ENCODE measurements around the gene MORN3. TPM values are rescaled to one million over a fixed set of nuclear protein-coding genes. Genes with fewer than 3 reads are reported as not detected.

Gene MORN3
- total and polyA plus RNA-seq, 2 of the 8 experiments (the other 6 are each of a cell fraction or from before 2014, with no cell fraction given) = 0.39 to 0.93 TPM

- Histone ChIP-seq H2BK120ac (replicated peaks; ENCODE audit: low read depth, low read length) (no peak overlapping the region), H3K14ac (ENCODE audit: insufficient read length) (no peak overlapping the region), H3K79me2 (ENCODE audit: control insufficient read depth in 1 of 2, insufficient read depth in 2 of 2, low read length in 2 of 2) (peaks cover 6 to 75% of the 10 kb centered on the region in 2 experiments), H3K4me3 (ENCODE audit: extremely low read depth in 1 of 4, insufficient read depth in 2 of 4, low read depth in 3 of 4, low read length in 4 of 4) (no peak overlapping the region), H2BK12ac (ENCODE audit: low read depth, low read length) (no peak overlapping the region), H2AK5ac (ENCODE audit: low read depth, low read length) (no peak overlapping the region), H4K91ac (replicated peaks; ENCODE audit: insufficient read length, low read length) (no peak overlapping the region), H3K23ac (ENCODE audit: insufficient read length) (no peak overlapping the region), H3K9ac (replicated peaks in 1 of 4; ENCODE audit: extremely low read depth in 1 of 4, low read depth in 3 of 4, low read length in 3 of 4) (no peak overlapping the region), H2BK20ac (ENCODE audit: low read length) (no peak overlapping the region), H3K9me3 (ENCODE audit: insufficient read depth in 2 of 2, low read depth in 1 of 2, low read length in 1 of 2) (peaks cover 0 to 3% of the 10 kb centered on the region in 2 experiments; a peak in 1 of 4 replicates), H2AFZ (ENCODE audit: low read length) (no peak overlapping the region), H3K79me1 (ENCODE audit: low read depth, low read length) (peaks cover 26% of the 10 kb centered on the region), H3K23me2 (ENCODE audit: low read depth, low read length) (no peaks in the 10 kb centered on the region), H3K4me2 (ENCODE audit: insufficient read depth in 1 of 2, low read depth in 2 of 2, low read length in 2 of 2) (no peak overlapping the region), H3K4ac (replicated peaks; ENCODE audit: insufficient read length, low read depth, low read length) (no peak overlapping the region), H4K8ac (ENCODE audit: extremely low read depth, insufficient read depth, low read length) (peak overlapping the region; percentile 36; the same call in 1 of the 2 replicates), H3K27me3 (replicated peaks in 1 of 4; ENCODE audit: control insufficient read depth in 3 of 4, extremely low read depth in 1 of 4, insufficient read depth in 3 of 4, low read length in 3 of 4) (no peaks in the 10 kb centered on the region), H3K18ac (ENCODE audit: extremely low read depth, low read length) (no peak overlapping the region), H3K27ac (ENCODE audit: low read depth, low read length) (no peak overlapping the region), H3K36me3 (ENCODE audit: control insufficient read depth in 2 of 4, insufficient read depth in 4 of 4, low read length in 3 of 4) (no peaks in the 10 kb centered on the region), H3K56ac (replicated peaks; ENCODE audit: insufficient read length, low read depth, low read length) (no peak overlapping the region), H2BK5ac (ENCODE audit: low read depth, low read length) (peak overlapping the region; percentile 52; the same call in 1 of the 2 replicates), H4K20me1 (replicated peaks in 1 of 2; ENCODE audit: control insufficient read depth in 1 of 2, insufficient read depth in 2 of 2, low read length in 2 of 2) (peaks cover 11 to 21% of the 10 kb centered on the region in 2 experiments), H3K4me1 (replicated peaks in 1 of 4; ENCODE audit: control insufficient read depth in 3 of 4, insufficient read depth in 4 of 4, low read length in 3 of 4) (peaks cover 2 to 16% (median 9%) of the 10 kb centered on the region in 4 experiments; a peak in 6 of 7 replicates), H2BK15ac (ENCODE audit: low read length) (0 out of 2 replicates have a peak overlapping the region, but pooled peaks have one; percentile 72), H4K5ac (ENCODE audit: insufficient read length, low read depth, low read length) (no peak overlapping the region)
- FAIRE-seq (no peak), DNase-seq (ENCODE audit: low read depth in 1 of 2, low spot score in 2 of 2) (no peak)
- TF ChIP-seq SP1 (IDR thresholded peaks at IDR 0.05; ENCODE audit: low read depth, low read length) = no peak
- no peak for TF ChIP-seq TBP (IDR thresholded peaks at IDR 0.05; ENCODE audit: low read depth, low read length)
- TF ChIP-seq POU5F1 (IDR thresholded peaks at IDR 0.05; ENCODE audit: low read depth, low read length) = no peak
- TF ChIP-seq SP2 (IDR thresholded peaks at IDR 0.05; ENCODE audit: low read length) = no peak
- ChIA-PET CTCF (ENCODE audit: partially characterized antibody) (interaction anchor here (0.6 to 5.0 kb wide), 6 partner anchors 8 to 82 kb away, joined by 3 to 39 read pairs (median 6); partner anchors contain the start of genes MORN3 and ORAI1), POLR2A (ENCODE audit: partially characterized antibody) (interaction anchor here (1.0 to 9.8 kb wide), 8 partner anchors 6 to 82 kb away, joined by 3 to 70 read pairs (median 6); partner anchors contain the start of genes KDM2B, MORN3 and ORAI1)
- 89% methylated on average over 13 of the region's 13 CpGs; no CpG with 5 or more reads in 1 of the 2 experiments for WGBS, 2 experiments (ENCODE audit: extremely low coverage in 1 of 2, insufficient coverage in 1 of 2, insufficient read length in 1 of 2, insufficient replicate concordance in 2 of 2, low coverage in 1 of 2, low lambda C conversion rate in 2 of 2, missing lambda C conversion rate in 1 of 2)
Measured at GRCh38 chr12:121634836-121635235, 34.6 kb downstream of the MORN3 start.

All from H1 (cell line).